Muscle layer of colon (tissue), 2 donors: ENCODE measurements around the gene PAK6.

Source experiments
- H3K27ac ChIP-seq: one replicate; pipeline ENCODE4 v1.7.0; 2013; ENCODE audit warnings: low read depth, mild to moderate bottlenecking, low read length, moderate library complexity
- H3K27me3 ChIP-seq, 2 donors: one replicate each; pipeline ENCODE4 v1.7.0; 2013; ENCODE audit warnings: low read length in 2 of 2, mild to moderate bottlenecking in 2 of 2; ENCODE audit not compliant: insufficient read depth in 2 of 2, control insufficient read depth in 1 of 2
- H3K36me3 ChIP-seq: one replicate; pipeline ENCODE4 v1.7.0; 2013; ENCODE audit warnings: mild to moderate bottlenecking, low read length; ENCODE audit not compliant: insufficient read depth
- H3K4me1 ChIP-seq: one replicate; pipeline ENCODE4 v1.7.0; 2013; ENCODE audit warnings: mild to moderate bottlenecking, low read length; ENCODE audit not compliant: insufficient read depth
- H3K4me3 ChIP-seq, 2 donors: one replicate each; pipeline ENCODE4 v1.7.0; 2013; ENCODE audit warnings: low read length in 2 of 2, low read depth in 1 of 2, mild to moderate bottlenecking in 1 of 2, moderate library complexity in 1 of 2
- H3K9ac ChIP-seq: one replicate; pipeline ENCODE4 v1.7.0; 2013; ENCODE audit warnings: low read length
- H3K9me3 ChIP-seq: one replicate; pipeline ENCODE4 v1.7.0; 2013; ENCODE audit warnings: mild to moderate bottlenecking, low read length
- donor health status: abdominal sarcoma.
- donor health status: Adenocarcinoma of cecum.

Gene PAK6

GRCh38 chr15:40281057-40281800, 42.4 kb downstream of the PAK6 start:
- no peak overlapping the region for H3K27ac ChIP-seq
- H3K27me3 ChIP-seq, result peaks cover 25 to 47% of the 10 kb centered on the region in 2 donors
- no peak overlapping the region for H3K4me3 ChIP-seq
- no peaks in the 10 kb centered on the region for H3K36me3 ChIP-seq
- no peak overlapping the region for H3K9ac ChIP-seq
- H3K4me1 ChIP-seq, result peaks cover 11% of the 10 kb centered on the region
- no peaks in the 10 kb centered on the region for H3K9me3 ChIP-seq

- no peaks in the 10 kb centered on the region for H3K9me3 ChIP-seq
- H3K27me3 ChIP-seq, result peaks cover 25 to 46% of the 10 kb centered on the region in 2 donors
- peaks cover 11% of the 10 kb centered on the region for H3K4me1 ChIP-seq
- no peaks in the 10 kb centered on the region for H3K36me3 ChIP-seq
- H3K27ac ChIP-seq, result no peak overlapping the region
- H3K4me3 ChIP-seq, result peak overlapping the region in 1 of 2 donors; percentile 35
- H3K9ac ChIP-seq, result no peak overlapping the region
Measured at GRCh38 chr15:40281801-40282146, 42.9 kb downstream of the PAK6 start.

- Histone ChIP-seq H3K4me3 (peak overlapping the region; percentile 35 to 53), H3K27me3 (peaks cover 25 to 44% of the 10 kb centered on the region in 2 donors), H3K36me3 (no peaks in the 10 kb centered on the region), H3K27ac (no peak overlapping the region), H3K9ac (no peak overlapping the region), H3K9me3 (no peaks in the 10 kb centered on the region), H3K4me1 (peaks cover 11% of the 10 kb centered on the region)
Measured at GRCh38 chr15:40282147-40282868, 43.4 kb downstream of the PAK6 start.

- peaks cover 25 to 44% of the 10 kb centered on the region in 2 donors for H3K27me3 ChIP-seq
- no peak within 1 kb of the TSS for H3K27ac ChIP-seq
- H3K9me3 ChIP-seq, result no peaks in the 10 kb centered on the region
- no peak within 1 kb of the TSS for H3K9ac ChIP-seq
- H3K4me3 ChIP-seq, result peak within 1 kb of the TSS; percentile 35 to 53
- H3K36me3 ChIP-seq, result no peaks in the 10 kb centered on the region
- peaks cover 11% of the 10 kb centered on the region for H3K4me1 ChIP-seq
Measured at GRCh38 chr15:40282869-40283614, 44.2 kb downstream of the PAK6 start, which contains the start of gene ANKRD63. Gene ANKRD63, minus strand, starts transcription at chr15:40283064. Its CDS starts 478 bp downstream, at chr15:40282586.

- no peak overlapping the region for H3K4me3 ChIP-seq
- H3K27ac ChIP-seq, result no peak overlapping the region
- no peak overlapping the region for H3K9ac ChIP-seq
- H3K4me1 ChIP-seq, result peaks cover 11% of the 10 kb centered on the region
- H3K27me3 ChIP-seq, result peaks cover 24 to 44% of the 10 kb centered on the region in 2 donors
- no peaks in the 10 kb centered on the region for H3K36me3 ChIP-seq
- no peaks in the 10 kb centered on the region for H3K9me3 ChIP-seq
Measured at GRCh38 chr15:40283615-40284300, 44.9 kb downstream of the PAK6 start.

GRCh38 chr15:40285151-40285550, 46.3 kb downstream of the PAK6 start:
- H3K36me3 ChIP-seq, result no peaks in the 10 kb centered on the region
- H3K4me3 ChIP-seq, result no peak overlapping the region
- no peaks in the 10 kb centered on the region for H3K9me3 ChIP-seq
- peak overlapping the region; percentile 42 for H3K27ac ChIP-seq
- H3K9ac ChIP-seq, result no peak overlapping the region
- H3K27me3 ChIP-seq, result peaks cover 15 to 36% of the 10 kb centered on the region in 2 donors
- peaks cover 11% of the 10 kb centered on the region for H3K4me1 ChIP-seq

- H3K27ac ChIP-seq, result peak overlapping the region; percentile 10
- peaks cover 11 to 31% of the 10 kb centered on the region in 2 donors for H3K27me3 ChIP-seq
- no peak overlapping the region for H3K9ac ChIP-seq
- H3K36me3 ChIP-seq, result no peaks in the 10 kb centered on the region
- H3K9me3 ChIP-seq, result no peaks in the 10 kb centered on the region
- H3K4me3 ChIP-seq, result no peak overlapping the region
- peaks cover 11% of the 10 kb centered on the region for H3K4me1 ChIP-seq
Measured at GRCh38 chr15:40285554-40286011, 46.7 kb downstream of the PAK6 start.

- Histone ChIP-seq H3K4me3 (no peak overlapping the region), H3K36me3 (no peaks in the 10 kb centered on the region), H3K9me3 (no peaks in the 10 kb centered on the region), H3K27ac (no peak overlapping the region), H3K4me1 (peaks cover 11% of the 10 kb centered on the region), H3K9ac (no peak overlapping the region), H3K27me3 (peaks cover 6 to 26% of the 10 kb centered on the region in 2 donors)
Measured at GRCh38 chr15:40286061-40286532, 47.2 kb downstream of the PAK6 start.

GRCh38 chr15:40286794-40287193, 47.9 kb downstream of the PAK6 start:
- H3K4me1 ChIP-seq, result peaks cover 11% of the 10 kb centered on the region
- H3K9me3 ChIP-seq, result no peaks in the 10 kb centered on the region
- no peak overlapping the region for H3K4me3 ChIP-seq
- no peak overlapping the region for H3K27ac ChIP-seq
- no peak overlapping the region for H3K9ac ChIP-seq
- H3K36me3 ChIP-seq, result no peaks in the 10 kb centered on the region
- peaks cover 0 to 20% of the 10 kb centered on the region in 2 donors for H3K27me3 ChIP-seq

- Histone ChIP-seq H3K4me1 (peaks cover 11% of the 10 kb centered on the region), H3K4me3 (no peak overlapping the region), H3K27me3 (peaks cover 0 to 16% of the 10 kb centered on the region in 2 donors), H3K27ac (no peak overlapping the region), H3K9me3 (no peaks in the 10 kb centered on the region), H3K36me3 (no peaks in the 10 kb centered on the region), H3K9ac (no peak overlapping the region)
Measured at GRCh38 chr15:40287505-40287904, 48.6 kb downstream of the PAK6 start.
